Activated CD8-positive, alpha-beta memory T cell treated with anti-CD3 and anti-CD28 coated beads for 48 hours (primary cell): ENCODE results near the gene ADGRA3.
"Not testable (repeated sequence)": the region's sequence is repeated elsewhere in the genome, so short reads cannot be mapped to it uniquely, and the experiment has no call there.

Source experiments
- DNase-seq, 3 experiments: peaks; one replicate each; pipeline ENCODE4 v3.0.0-alpha.2; 2020; ENCODE audit warnings: low read depth in 2 of 3, low spot score in 2 of 3

Gene ADGRA3

DNA sequence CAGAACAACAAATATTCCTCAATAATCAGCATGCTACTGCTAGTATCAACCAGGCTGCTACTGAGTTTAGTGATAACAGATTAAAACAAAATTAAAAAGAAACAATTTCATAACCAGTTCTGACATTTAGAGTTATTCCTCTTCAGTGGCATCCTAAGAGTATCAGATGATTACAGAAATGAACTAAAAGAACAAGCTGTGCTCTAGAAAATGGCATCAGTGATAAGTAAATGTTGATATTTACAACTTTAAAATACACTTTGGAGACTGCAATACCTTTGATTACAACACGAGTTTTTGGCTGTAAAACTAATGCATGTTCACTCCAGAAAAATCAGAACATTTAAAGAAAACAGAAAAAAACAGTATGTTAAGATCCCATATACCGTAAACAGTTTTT lies 72.9 kb downstream of the ADGRA3 start:
- no peak for DNase-seq

GRCh38 chr4:22440999-22441398 lies 74.9 kb downstream of the ADGRA3 start:
- no peak for DNase-seq

DNA sequence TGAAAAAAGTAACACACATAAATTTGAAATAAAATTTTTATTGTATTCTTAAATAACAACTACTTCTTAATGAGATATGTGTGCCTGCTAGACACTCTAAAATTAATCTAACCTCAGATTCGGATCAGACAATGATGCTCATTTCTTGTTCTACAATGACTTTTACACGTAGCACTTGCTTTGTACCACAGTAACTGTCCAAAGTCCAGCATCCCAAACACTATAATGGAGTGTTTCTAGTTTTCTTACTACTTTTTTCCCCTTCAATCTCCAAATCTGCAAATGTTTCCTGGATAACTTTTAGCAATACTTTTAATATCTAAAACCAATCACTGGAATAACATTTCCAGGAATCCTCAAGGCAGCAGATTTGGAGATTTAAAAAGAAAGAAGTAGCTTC lies 75.9 kb downstream of the ADGRA3 start:
- DNase-seq, result no peak

DNA sequence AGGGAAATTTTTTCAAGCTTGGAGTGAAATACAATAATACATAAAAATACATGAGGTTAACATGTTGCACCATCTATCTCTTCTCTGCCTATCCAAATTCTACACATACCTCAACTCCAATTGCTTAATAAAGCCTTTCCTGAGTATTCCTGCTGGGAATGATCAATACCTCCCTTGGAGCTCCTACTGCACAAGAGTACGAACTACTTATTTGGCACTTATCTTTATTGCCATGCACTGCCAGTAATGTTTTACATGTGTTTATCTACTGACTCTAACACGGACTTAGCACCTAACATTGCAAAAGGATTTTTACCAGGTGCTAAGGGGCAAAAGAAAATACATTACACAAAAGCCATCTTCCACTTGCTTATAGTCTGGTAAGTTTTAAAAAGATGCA lies 80.2 kb downstream of the ADGRA3 start:
- DNase-seq, result no peak

GRCh38 chr4:22434895-22435294 lies 81.0 kb downstream of the ADGRA3 start:
- no peak for DNase-seq

DNA sequence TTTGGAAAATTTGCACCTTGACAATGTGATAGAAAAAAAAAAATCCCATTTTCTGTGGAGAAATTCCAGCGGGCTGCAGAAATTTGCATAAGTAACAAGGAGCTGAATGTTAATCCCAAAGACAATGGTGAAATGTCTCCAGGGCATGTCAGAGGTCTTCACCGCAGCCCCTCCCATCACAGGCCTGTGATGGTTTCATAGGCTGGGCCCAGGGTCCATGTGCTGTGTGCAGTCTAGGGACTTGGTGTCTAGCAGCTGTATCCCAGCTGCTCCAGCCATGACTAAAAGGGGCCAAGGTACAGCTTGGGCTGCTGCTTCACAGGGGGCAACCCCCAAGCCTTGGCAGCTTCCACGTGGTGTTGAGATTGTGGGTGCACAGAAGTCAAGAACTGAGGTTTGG lies 85.2 kb downstream of the ADGRA3 start:
- DNase-seq, result no peak

GRCh38 chr4:22428441-22428840 lies 87.4 kb downstream of the ADGRA3 start:
- DNase-seq, result no peak

DNA sequence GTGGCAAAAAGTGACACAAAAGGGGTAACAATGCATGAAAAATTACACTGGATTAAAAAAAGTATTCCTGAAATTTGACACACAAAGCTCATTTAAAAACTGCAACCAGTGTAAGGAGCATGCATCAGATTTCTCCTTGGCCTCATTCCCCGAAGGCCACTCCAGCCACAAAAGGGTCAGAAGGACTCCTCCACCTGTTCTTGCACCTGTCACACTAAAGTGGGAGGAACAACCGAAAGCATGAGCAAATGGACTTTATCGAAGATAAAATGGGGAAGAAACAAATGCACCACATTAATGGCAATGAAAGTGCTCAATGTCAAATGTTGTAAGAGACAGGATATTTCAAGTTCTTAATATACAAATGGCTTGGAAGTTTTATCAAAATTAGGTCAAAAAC lies 88.2 kb downstream of the ADGRA3 start:
- DNase-seq, result no peak

DNA sequence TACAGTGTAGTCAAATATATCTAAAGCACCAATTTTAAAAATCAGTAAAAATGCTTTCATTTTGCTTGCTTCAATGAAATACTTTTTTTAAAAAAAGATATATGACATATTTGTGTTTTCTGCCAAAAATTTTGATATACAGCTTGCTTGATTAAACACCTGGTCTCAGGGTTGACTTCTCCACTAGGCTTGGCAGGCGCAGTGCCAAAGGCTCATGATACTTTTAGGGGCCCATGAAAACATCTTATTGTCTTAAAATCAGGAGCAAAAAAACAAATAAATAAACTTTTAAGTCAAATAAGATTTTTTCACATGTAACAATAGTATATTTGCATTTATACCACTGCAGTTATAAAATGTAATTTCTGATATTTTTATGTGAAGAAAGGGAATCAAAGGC lies 95.6 kb downstream of the ADGRA3 start:
- no peak for DNase-seq

DNA sequence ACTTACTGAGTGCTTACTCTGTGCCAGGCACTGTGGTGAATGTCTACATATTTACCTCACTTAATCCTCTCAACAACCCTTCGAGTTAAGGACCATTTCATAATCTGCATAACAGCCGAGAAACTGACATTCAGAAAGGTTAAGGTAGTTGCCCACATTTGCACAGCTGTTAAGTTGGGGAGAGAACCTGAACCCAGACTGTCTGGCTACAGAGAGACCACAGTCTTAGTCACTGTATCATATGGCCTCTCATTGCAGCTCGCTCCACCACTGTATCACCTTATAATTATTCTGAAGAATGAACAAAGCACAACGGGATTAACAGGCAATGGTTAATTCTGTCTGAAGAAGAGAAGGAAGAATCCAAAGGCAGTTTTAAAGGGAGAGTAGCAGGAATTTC lies 98.5 kb downstream of the ADGRA3 start:
- DNase-seq, result no peak

GRCh38 chr4:22416403-22416802 lies 99.5 kb downstream of the ADGRA3 start:
- DNase-seq, result no peak

- no peak for DNase-seq
Measured at GRCh38 chr4:22414833-22415232, 101.0 kb downstream of the ADGRA3 start.

GRCh38 chr4:22413471-22413870 lies 102.4 kb downstream of the ADGRA3 start:
- no peak for DNase-seq

DNA sequence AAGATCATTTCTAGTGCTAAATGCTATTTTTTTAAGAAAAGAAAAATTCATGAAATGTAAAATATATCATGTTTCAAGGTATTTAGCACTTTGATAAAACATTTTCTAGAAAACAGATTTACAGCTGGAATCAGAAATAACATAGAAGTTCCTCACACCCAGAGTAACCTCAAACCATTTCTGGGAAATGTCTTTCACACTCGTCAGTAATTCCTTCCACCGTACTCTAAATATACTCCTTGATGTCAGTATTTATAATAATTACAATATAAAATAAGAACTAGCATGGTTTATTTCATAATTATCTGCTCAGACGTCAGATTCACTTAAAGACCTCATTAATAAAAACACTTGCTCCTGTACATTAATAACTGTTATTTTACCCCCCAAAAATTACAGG lies 103.9 kb downstream of the ADGRA3 start:
- no peak for DNase-seq

- no peak for DNase-seq
Measured at GRCh38 chr4:22410645-22411247, 105.1 kb downstream of the ADGRA3 start.

- DNase-seq, result no peak
Measured at GRCh38 chr4:22408474-22408873, 107.4 kb downstream of the ADGRA3 start.

DNA sequence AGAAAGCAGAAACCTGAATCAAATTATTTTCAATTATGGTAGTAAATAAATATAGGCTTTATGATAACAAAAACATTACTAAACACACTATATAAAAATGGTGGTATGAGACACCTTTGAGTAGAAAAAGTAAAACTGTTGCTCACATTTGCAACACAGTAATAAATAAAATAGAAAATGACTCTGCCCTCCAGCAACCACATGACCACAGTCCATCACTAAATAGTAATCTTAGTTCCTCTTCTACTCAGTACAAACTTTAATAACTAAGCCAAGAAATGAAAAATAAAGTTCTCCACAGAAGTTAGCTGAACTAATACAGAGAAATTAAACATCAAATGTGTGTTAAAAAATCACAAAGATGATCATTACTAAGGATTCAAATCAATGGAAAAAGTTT lies 108.5 kb downstream of the ADGRA3 start:
- no peak for DNase-seq

- DNase-seq, result no peak
Measured at GRCh38 chr4:22398671-22399070, 117.2 kb downstream of the ADGRA3 start.

DNA sequence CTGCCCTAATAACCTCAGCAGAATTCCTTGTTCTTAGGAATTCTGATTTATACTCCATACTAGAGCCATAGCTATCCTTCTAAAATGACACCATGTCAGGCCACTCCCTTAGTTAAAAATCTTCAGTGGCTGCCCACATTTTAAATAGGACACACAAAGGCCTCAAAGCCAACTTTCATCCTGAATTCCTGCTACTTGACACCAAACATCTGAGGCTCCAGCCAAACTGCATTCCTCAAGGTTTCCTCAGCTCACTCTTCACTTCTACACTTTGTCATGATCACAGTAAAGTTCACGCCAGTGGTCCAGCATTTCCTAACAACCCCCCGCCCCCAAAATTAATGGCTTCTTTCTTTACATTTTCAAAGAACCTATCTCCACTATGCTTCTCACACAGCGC lies 124.3 kb downstream of the ADGRA3 start:
- DNase-seq, result no peak

DNA sequence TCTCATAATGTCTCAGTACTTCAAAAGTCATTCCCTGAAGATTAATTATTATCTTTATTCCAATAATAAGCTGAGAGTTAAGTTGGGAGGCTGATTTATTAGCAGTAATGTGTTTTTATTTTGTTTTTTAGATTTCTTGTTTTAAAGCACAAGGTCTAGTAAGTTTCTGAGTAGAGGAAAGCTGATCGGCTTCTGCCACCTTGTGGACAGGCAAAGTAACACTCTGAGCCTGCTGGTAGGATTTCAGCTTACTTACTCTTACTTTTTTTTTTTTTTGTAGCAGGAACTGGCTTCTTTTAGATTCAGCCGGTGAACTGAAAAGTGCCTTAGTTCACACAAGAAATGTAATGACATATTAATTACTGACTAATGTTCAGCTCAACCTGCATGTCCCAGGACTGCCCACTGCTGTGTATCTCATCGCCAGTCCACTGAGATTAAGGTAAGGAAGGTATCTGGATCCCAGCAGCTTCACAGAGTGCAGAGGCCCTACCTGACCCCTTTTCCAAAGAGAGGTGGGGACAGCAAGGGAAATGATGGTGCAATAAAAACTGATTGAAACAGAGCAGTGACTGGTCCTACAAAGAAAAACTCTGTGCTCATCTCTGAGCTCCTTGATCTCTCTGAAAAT lies 126.5 kb downstream of the ADGRA3 start:
- DNase-seq, result no peak

- no peak for DNase-seq
Measured at GRCh38 chr4:22385611-22386011, 130.3 kb downstream of the ADGRA3 start.

GRCh38 chr4:22384154-22384553 lies 131.7 kb downstream of the ADGRA3 start:
- no peak for DNase-seq

GRCh38 chr4:22382216-22382615 lies 133.7 kb downstream of the ADGRA3 start:
- DNase-seq, result not testable (repeated sequence)
